Neural cell (in vitro differentiated cells): ENCODE measurements around the gene SOBP.

ENCODE experiments used
- CTCF ChIP-seq: fragments of 450-650 bp; IDR thresholded peaks from 2 replicates; pipeline ENCODE4 v1.5.1; 2014; ENCODE audit warnings: antibody characterized with exemption, mild to moderate bottlenecking, moderate library complexity; ENCODE audit not compliant: poor library complexity, severe bottlenecking
- EP300 ChIP-seq: fragments of 450-650 bp; conservative IDR thresholded peaks from 2 replicates; pipeline ENCODE4 v1.6.1; 2014; ENCODE audit warnings: antibody characterized with exemption, mild to moderate bottlenecking, moderate library complexity; ENCODE audit not compliant: poor library complexity, severe bottlenecking
- POLR2AphosphoS5 ChIP-seq: IDR thresholded peaks from 2 replicates; pipeline ENCODE4 v1.6.1; 2012
- RAD21 ChIP-seq: fragments of 450-650 bp; conservative IDR thresholded peaks from 2 replicates; pipeline ENCODE4 v1.6.1; 2014; ENCODE audit warnings: antibody characterized with exemption, mild to moderate bottlenecking, moderate library complexity
- REST ChIP-seq: IDR thresholded peaks from 2 replicates; pipeline ENCODE4 v1.6.1; 2012; ENCODE audit warnings: borderline replicate concordance

GRCh38 chr6:107443608-107444267, 46.2 kb upstream of the SOBP start:
- no peak for TF ChIP-seq CTCF
- TF ChIP-seq REST: no peak
- no peak for TF ChIP-seq POLR2AphosphoS5
- no peak for TF ChIP-seq RAD21
- no peak for TF ChIP-seq EP300
